ENCODE measurements around the gene MMP14. TPM values are rescaled to one million over a fixed set of nuclear protein-coding genes. Genes with fewer than 3 reads are reported as not detected.

Gene MMP14
- total and polyA plus RNA-seq, 7 donors = 21.0 to 140 (median 86.6) TPM

GRCh38 chr14:22838631-22839041 is 2.3 kb downstream of the MMP14 start:
- DNase-seq = no peak
- no peaks in the 10 kb centered on the region for H3K9me3 ChIP-seq
- peak overlapping the region; percentile 95 to 98 (median 97) for H3K4me3 ChIP-seq
- 51 to 75% methylated on average over 6 of the region's 6 CpGs for WGBS, 2 donors
- intact Hi-C loops (cut with DNase I) = loop anchor here (5.0 kb wide), 1 partner anchor 34 kb away; the partner anchor contains the start of gene LRP10
- TF ChIP-seq POLR2AphosphoS5 (IDR thresholded peaks at IDR 0.05) (no peak), CTCF (IDR thresholded peaks at IDR 0.05) (no peak), EP300 (IDR thresholded peaks at IDR 0.05) (no peak), POLR2A (IDR thresholded peaks at IDR 0.05) (no peak)
- peak overlapping the region; percentile 97 to 100 (median 98) for H3K27ac ChIP-seq
- H3K36me3 ChIP-seq = peaks cover 26 to 42% (median 31%) of the 10 kb centered on the region in 4 donors
- H3K4me1 ChIP-seq = peaks cover 0 to 63% (median 46%) of the 10 kb centered on the region in 4 donors
- no peaks in the 10 kb centered on the region for H3K27me3 ChIP-seq

GRCh38 chr14:22839159-22839779 is 2.9 kb downstream of the MMP14 start:
- WGBS, 2 donors = 64 to 66% methylated on average over 6 of the region's 6 CpGs
- Histone ChIP-seq H3K9me3 (no peaks in the 10 kb centered on the region), H3K27me3 (no peaks in the 10 kb centered on the region), H3K4me1 (peaks cover 0 to 63% (median 48%) of the 10 kb centered on the region in 4 donors), H3K36me3 (peaks cover 33 to 42% (median 36%) of the 10 kb centered on the region in 4 donors), H3K4me3 (peak overlapping the region; percentile 95 to 98 (median 97)), H3K27ac (peak overlapping the region; percentile 97 to 100 (median 98))
- intact Hi-C loops (cut with DNase I) = loop anchor here (5.0 kb wide), 1 partner anchor 33 kb away; the partner anchor contains the start of gene LRP10
- peak in 3 of 4 donors; percentile 10 to 27 (median 27) for TF ChIP-seq POLR2AphosphoS5 (IDR thresholded peaks at IDR 0.05)
- peak in 1 of 4 donors; percentile 14 for TF ChIP-seq EP300 (IDR thresholded peaks at IDR 0.05)
- TF ChIP-seq POLR2A (IDR thresholded peaks at IDR 0.05) = no peak
- peak; percentile 90 for DNase-seq

GRCh38 chr14:22841311-22841710 is 4.9 kb downstream of the MMP14 start:
- intact Hi-C loops (cut with DNase I) = loop anchor here (10.0 kb wide), 1 partner anchor 1593 kb away; no protein-coding TSS in a partner anchor
- H3K36me3 ChIP-seq = peaks cover 51 to 56% (median 54%) of the 10 kb centered on the region in 4 donors
- H3K27me3 ChIP-seq = no peaks in the 10 kb centered on the region
- no peak for DNase-seq
- no peak overlapping the region for H3K4me3 ChIP-seq
- peak overlapping the region in 3 of 4 donors; percentile 6 to 98 (median 41) for H3K27ac ChIP-seq
- H3K4me1 ChIP-seq = peaks cover 0 to 74% (median 60%) of the 10 kb centered on the region in 4 donors
- no peaks in the 10 kb centered on the region for H3K9me3 ChIP-seq
- TF ChIP-seq EP300 (IDR thresholded peaks at IDR 0.05) = no peak
- no peak for TF ChIP-seq POLR2AphosphoS5 (IDR thresholded peaks at IDR 0.05)
- 97% methylated on average over 9 of the region's 9 CpGs for WGBS, 2 donors

- 93 to 94% methylated on average over 8 of the region's 8 CpGs for WGBS, 2 donors
- DNase-seq = peak; percentile 26
- TF ChIP-seq POLR2AphosphoS5 (IDR thresholded peaks at IDR 0.05) (no peak), EP300 (IDR thresholded peaks at IDR 0.05) (no peak), POLR2A (IDR thresholded peaks at IDR 0.05) (no peak), CTCF (IDR thresholded peaks at IDR 0.05) (no peak)
- no peak overlapping the region for H3K4me3 ChIP-seq
- no peaks in the 10 kb centered on the region for H3K9me3 ChIP-seq
- H3K27me3 ChIP-seq = no peaks in the 10 kb centered on the region
- peaks cover 55 to 61% (median 59%) of the 10 kb centered on the region in 4 donors for H3K36me3 ChIP-seq
- intact Hi-C loops (cut with DNase I) = loop anchor here (10.0 kb wide), 1 partner anchor 1593 kb away; no protein-coding TSS in a partner anchor
- peaks cover 0 to 79% (median 64%) of the 10 kb centered on the region in 4 donors for H3K4me1 ChIP-seq
- peak overlapping the region in 2 of 4 donors; percentile 41 to 98 for H3K27ac ChIP-seq
Measured at GRCh38 chr14:22841769-22842168, 5.4 kb downstream of the MMP14 start.

GRCh38 chr14:22842211-22843122 is 6.1 kb downstream of the MMP14 start:
- WGBS, 2 donors = 91 to 93% methylated on average over 28 of the region's 28 CpGs
- Histone ChIP-seq H3K4me3 (no peak overlapping the region), H3K27ac (peak overlapping the region in 3 of 4 donors; percentile 18 to 98 (median 41)), H3K9me3 (no peaks in the 10 kb centered on the region), H3K27me3 (no peaks in the 10 kb centered on the region), H3K36me3 (peaks cover 60 to 66% (median 62%) of the 10 kb centered on the region in 4 donors), H3K4me1 (peaks cover 0 to 86% (median 71%) of the 10 kb centered on the region in 4 donors)
- peak; percentile 49 for DNase-seq
- TF ChIP-seq POLR2AphosphoS5 (IDR thresholded peaks at IDR 0.05) (no peak), EP300 (IDR thresholded peaks at IDR 0.05) (no peak), CTCF (IDR thresholded peaks at IDR 0.05) (no peak), POLR2A (IDR thresholded peaks at IDR 0.05) (no peak)
- intact Hi-C loops (cut with DNase I) = loop anchor here (10.0 kb wide), 1 partner anchor 1592 kb away; no protein-coding TSS in a partner anchor

All from sigmoid colon (tissue), 7 donors.